Cardiac muscle cell (in vitro differentiated cells and primary cell): Measurements from ENCODE around the gene SHLD3. TPM values are rescaled to one million over a fixed set of nuclear protein-coding genes. Genes with fewer than 3 reads are reported as not detected.

Source experiments
- DNase-seq, 2 donors: peaks; one replicate each; pipeline versions ENCODE4 v3.0.0 to v3.0.0-alpha.2; 2010 to 2017; ENCODE audit warnings: low read depth in 1 of 2, low spot score in 1 of 2
- H3K27ac ChIP-seq: fragments of 200-600 bp; sonication (generic); 2 replicates; pipeline ENCODE4 v1.5.1; 2016
- H3K27me3 ChIP-seq: fragments of 200-600 bp; sonication (generic); 2 replicates; pipeline ENCODE4 v1.6.0; 2016; ENCODE audit warnings: control low read depth
- H3K36me3 ChIP-seq: fragments of 200-600 bp; sonication (generic); 2 replicates; pipeline ENCODE4 v1.5.1; 2016; ENCODE audit warnings: control low read depth
- H3K4me1 ChIP-seq: fragments of 200-600 bp; sonication (generic); 2 replicates; pipeline ENCODE4 v1.8.1; 2017; ENCODE audit warnings: low read depth, mild to moderate bottlenecking, mixed run types
- H3K4me3 ChIP-seq: fragments of 200-600 bp; sonication (generic); 2 replicates; pipeline ENCODE4 v1.5.1; 2016; ENCODE audit warnings: mild to moderate bottlenecking
- H3K9me3 ChIP-seq: fragments of 200-600 bp; sonication (generic); 2 replicates; pipeline ENCODE4 v1.5.1; 2017; ENCODE audit warnings: low read depth, mild to moderate bottlenecking, control low read depth
- polyA plus RNA-seq: library from polyadenylated mRNA; unstranded; fragments of >200 nt; fragmentation: Nextera tagmentation; extraction: Ambion mirVana; gene quantifications from 2 replicates; pipeline ENCODE4 v1.2.1, GENCODE V29; 2016
- total RNA-seq: library from RNA; depleted of rRNA; stranded (reverse); fragments of >200 nt; gene quantifications from 2 replicates; pipeline ENCODE4 v1.2.3, GENCODE V29; 2016
- TF ChIP-seq, protein P1 (sequence below): IDR thresholded peaks from 2 replicates; pipeline ENCODE4 v1.5.1; 2012; ENCODE audit warnings: low read depth, mild to moderate bottlenecking, low read length

SHLD3 gene
- total and polyA plus RNA-seq, 2 experiments from 2014 or later: 1.2 to 1.7 TPM

DNA sequence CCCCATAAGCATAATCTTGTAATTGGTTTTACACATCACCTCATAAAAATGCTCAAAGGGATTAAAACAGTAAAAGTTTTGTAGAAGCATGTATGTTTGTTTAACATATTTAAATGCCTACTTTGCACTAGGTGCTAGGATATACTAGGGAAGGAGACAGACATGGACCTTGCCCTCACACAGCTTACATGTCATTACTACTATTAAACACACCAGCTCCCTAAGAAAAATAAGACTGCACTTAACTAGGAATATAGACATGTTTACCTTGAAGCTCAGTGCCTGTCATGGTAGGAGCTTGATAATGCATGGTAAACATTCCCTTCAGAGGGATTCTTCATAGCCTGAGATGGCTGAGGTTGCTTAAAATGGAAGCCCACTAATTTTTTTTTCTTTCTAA lies 6.2 kb downstream of the SHLD3 start:
- H3K4me1 ChIP-seq: peaks cover under 1% of the 10 kb centered on the region
- H3K27ac ChIP-seq: no peak overlapping the region
- H3K36me3 ChIP-seq: peaks cover 8% of the 10 kb centered on the region
- TF ChIP-seq, protein P1, sequence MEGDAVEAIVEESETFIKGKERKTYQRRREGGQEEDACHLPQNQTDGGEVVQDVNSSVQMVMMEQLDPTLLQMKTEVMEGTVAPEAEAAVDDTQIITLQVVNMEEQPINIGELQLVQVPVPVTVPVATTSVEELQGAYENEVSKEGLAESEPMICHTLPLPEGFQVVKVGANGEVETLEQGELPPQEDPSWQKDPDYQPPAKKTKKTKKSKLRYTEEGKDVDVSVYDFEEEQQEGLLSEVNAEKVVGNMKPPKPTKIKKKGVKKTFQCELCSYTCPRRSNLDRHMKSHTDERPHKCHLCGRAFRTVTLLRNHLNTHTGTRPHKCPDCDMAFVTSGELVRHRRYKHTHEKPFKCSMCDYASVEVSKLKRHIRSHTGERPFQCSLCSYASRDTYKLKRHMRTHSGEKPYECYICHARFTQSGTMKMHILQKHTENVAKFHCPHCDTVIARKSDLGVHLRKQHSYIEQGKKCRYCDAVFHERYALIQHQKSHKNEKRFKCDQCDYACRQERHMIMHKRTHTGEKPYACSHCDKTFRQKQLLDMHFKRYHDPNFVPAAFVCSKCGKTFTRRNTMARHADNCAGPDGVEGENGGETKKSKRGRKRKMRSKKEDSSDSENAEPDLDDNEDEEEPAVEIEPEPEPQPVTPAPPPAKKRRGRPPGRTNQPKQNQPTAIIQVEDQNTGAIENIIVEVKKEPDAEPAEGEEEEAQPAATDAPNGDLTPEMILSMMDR: no peak
- H3K27me3 ChIP-seq: no peaks in the 10 kb centered on the region
- H3K4me3 ChIP-seq: no peak overlapping the region
- no peaks in the 10 kb centered on the region for H3K9me3 ChIP-seq
- no peak for DNase-seq

GRCh38 chr5:65640240-65640639 lies 15.4 kb downstream of the SHLD3 start:
- no peaks in the 10 kb centered on the region for H3K4me1 ChIP-seq
- no peaks in the 10 kb centered on the region for H3K9me3 ChIP-seq
- peaks cover 13% of the 10 kb centered on the region for H3K36me3 ChIP-seq
- H3K27me3 ChIP-seq: no peaks in the 10 kb centered on the region
- TF ChIP-seq, protein P1: no peak
- H3K4me3 ChIP-seq: no peak overlapping the region
- DNase-seq: no peak
- H3K27ac ChIP-seq: no peak overlapping the region

DNA sequence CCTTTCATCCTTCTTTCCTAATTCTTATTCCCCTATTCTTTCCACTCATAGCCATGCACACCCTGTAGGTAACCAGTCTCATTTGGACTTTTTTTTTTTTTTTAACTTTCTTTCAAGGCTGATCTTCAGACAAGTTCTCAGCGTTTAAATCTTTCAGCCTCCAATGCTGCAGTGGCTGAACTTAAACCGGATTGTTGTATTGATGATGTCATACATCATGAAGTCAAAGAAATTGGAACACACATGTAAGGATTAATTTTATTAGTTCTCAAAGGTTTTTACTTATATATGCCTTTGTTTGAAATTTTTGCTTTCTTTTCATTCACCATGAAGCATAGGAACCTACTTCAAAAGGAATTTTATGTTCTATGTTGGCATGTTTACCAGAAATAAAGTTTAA lies 22.1 kb downstream of the SHLD3 start:
- TF ChIP-seq, protein P1: no peak
- H3K9me3 ChIP-seq: no peaks in the 10 kb centered on the region
- no peak for DNase-seq
- H3K4me1 ChIP-seq: no peaks in the 10 kb centered on the region
- H3K27me3 ChIP-seq: no peaks in the 10 kb centered on the region
- no peak overlapping the region for H3K27ac ChIP-seq
- H3K36me3 ChIP-seq: peaks cover 11% of the 10 kb centered on the region
- no peak overlapping the region for H3K4me3 ChIP-seq

DNA sequence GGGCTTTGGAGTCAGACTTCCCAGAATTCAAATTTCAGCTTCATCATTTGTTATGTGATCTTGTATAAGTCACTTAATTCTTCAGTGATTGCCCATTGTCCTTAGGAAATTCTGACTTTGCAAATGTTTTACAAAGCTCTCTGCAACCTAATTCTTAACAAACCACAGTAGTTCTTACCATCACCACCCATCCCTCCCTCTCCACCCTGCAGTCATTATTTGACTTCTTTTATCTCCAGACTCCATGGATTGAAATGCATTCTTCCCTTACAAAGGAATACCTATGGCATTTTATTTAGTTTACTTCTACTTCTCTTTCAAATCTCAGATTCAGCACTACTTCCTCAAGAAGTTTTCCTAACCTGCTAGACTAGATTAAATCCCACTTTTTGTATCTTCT lies 23.1 kb downstream of the SHLD3 start:
- TF ChIP-seq, protein P1: no peak
- no peaks in the 10 kb centered on the region for H3K4me1 ChIP-seq
- no peaks in the 10 kb centered on the region for H3K9me3 ChIP-seq
- no peaks in the 10 kb centered on the region for H3K27me3 ChIP-seq
- H3K27ac ChIP-seq: no peak overlapping the region
- peaks cover 11% of the 10 kb centered on the region for H3K36me3 ChIP-seq
- H3K4me3 ChIP-seq: no peak overlapping the region
- no peak for DNase-seq

DNA sequence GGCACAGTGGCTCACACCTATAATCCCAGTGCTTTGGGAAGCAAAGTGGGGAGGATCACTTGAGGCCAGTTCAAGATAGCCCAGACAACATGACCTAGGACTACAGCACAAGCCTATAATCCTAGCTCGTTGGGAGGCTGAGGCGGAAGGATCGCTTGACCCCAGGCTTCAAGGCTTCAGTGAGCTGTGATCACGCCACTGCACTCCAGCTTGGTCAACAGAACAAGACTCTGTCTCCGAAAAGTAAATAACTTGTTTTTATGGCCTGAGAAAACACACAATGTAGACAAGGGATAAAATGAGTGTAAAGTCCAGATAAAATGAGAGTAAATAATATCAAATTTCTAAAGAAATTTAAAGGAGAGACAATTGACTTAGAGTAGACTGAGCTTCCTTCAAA lies 26.3 kb downstream of the SHLD3 start:
- H3K27ac ChIP-seq: no peak overlapping the region
- TF ChIP-seq, protein P1: no peak
- H3K4me1 ChIP-seq: no peaks in the 10 kb centered on the region
- H3K36me3 ChIP-seq: peaks cover 17% of the 10 kb centered on the region
- H3K9me3 ChIP-seq: no peaks in the 10 kb centered on the region
- no peak overlapping the region for H3K4me3 ChIP-seq
- DNase-seq: no peak
- no peaks in the 10 kb centered on the region for H3K27me3 ChIP-seq

- no peak overlapping the region for H3K4me3 ChIP-seq
- H3K9me3 ChIP-seq: no peaks in the 10 kb centered on the region
- H3K27ac ChIP-seq: no peak overlapping the region
- no peak for DNase-seq
- H3K36me3 ChIP-seq: peaks cover 11% of the 10 kb centered on the region
- H3K4me1 ChIP-seq: no peaks in the 10 kb centered on the region
- no peaks in the 10 kb centered on the region for H3K27me3 ChIP-seq
- TF ChIP-seq, protein P1: no peak
Measured at GRCh38 chr5:65654713-65655112, 29.9 kb downstream of the SHLD3 start.
